Fibroblast of pulmonary artery (primary cell): ENCODE measurements around the gene MCM3AP.

Experiments
- DNase-seq: peaks from one replicate; pipeline ENCODE4 v3.0.0-alpha.2; 2010; ENCODE audit warnings: low read depth
- H3K4me3 ChIP-seq: replicated peaks from 2 replicates; pipeline ENCODE4 v1.5.1; 2011; ENCODE audit warnings: low read depth, mild to moderate bottlenecking, control low read depth, low read length, moderate library complexity
- TF ChIP-seq, protein P1 (sequence below): IDR thresholded peaks from 2 replicates; pipeline ENCODE4 v1.5.1; 2011; ENCODE audit warnings: mild to moderate bottlenecking, control low read depth, low read length, inconsistent platforms; ENCODE audit errors: missing control alignments

The MCM3AP gene

DNA sequence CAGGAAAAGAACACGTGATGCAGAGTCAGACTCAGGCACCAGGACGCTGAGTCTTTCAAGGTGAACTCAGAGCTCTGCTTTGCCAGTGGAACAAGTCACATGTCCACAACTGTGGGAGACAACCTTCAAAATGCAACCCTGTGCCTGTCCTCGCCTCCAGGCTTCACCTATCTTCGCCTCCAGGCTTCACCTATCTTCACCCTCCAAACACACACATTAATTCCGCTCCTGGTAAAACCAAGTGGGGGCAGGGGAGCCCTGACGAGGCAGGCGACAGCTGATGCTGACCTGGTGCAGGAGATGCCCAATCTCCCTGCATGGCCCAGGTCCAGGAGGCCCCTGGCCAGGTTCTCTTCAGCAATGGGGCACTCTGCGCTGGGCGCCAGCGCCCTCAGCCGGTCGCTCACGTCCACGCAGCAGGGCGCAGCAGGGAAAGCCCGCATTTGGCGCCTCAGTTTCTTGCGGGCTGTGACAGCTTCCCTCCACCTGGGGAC, 28.9 kb downstream of the MCM3AP start:
- TF ChIP-seq, protein P1, sequence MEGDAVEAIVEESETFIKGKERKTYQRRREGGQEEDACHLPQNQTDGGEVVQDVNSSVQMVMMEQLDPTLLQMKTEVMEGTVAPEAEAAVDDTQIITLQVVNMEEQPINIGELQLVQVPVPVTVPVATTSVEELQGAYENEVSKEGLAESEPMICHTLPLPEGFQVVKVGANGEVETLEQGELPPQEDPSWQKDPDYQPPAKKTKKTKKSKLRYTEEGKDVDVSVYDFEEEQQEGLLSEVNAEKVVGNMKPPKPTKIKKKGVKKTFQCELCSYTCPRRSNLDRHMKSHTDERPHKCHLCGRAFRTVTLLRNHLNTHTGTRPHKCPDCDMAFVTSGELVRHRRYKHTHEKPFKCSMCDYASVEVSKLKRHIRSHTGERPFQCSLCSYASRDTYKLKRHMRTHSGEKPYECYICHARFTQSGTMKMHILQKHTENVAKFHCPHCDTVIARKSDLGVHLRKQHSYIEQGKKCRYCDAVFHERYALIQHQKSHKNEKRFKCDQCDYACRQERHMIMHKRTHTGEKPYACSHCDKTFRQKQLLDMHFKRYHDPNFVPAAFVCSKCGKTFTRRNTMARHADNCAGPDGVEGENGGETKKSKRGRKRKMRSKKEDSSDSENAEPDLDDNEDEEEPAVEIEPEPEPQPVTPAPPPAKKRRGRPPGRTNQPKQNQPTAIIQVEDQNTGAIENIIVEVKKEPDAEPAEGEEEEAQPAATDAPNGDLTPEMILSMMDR: no peak
- no peak for DNase-seq

DNA sequence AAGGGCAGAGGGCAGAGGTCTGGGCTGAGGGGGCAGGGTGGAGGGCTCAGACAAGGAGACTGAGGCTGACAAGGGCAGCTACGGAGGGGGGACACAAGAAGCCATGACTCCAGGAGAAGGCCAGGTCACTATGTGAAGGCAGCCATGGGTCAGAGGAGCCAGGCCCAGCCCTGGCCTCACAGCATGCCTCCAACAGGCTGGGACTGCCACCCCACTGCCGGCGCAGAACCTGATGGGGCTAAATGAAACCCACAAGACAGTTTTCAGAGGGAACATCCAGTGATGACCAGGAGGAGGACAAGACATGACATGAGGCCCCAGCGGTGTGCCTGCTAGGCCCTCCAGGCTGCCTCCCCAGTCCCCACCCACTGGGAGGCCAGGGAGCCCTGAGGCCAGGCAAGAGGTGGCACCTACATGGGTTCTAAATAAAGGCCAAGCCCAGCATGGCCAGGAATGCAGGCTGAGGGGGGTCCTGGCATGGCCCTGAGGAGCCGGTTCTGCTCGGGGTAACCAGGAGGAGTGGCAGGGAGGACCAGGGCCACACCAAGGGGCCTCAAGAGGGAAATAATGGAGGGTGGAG, 29.6 kb downstream of the MCM3AP start:
- DNase-seq: no peak
- H3K4me3 ChIP-seq: no peak overlapping the region
- TF ChIP-seq, protein P1: no peak

More for the DNA sequence above, 28.9 kb downstream of the MCM3AP start:
- no peak overlapping the region for H3K4me3 ChIP-seq

- H3K4me3 ChIP-seq: no peak overlapping the region
- DNase-seq: no peak
- TF ChIP-seq, protein P1: no peak
Observed at GRCh38 chr21:46255166-46255565, 30.2 kb downstream of the MCM3AP start.

- TF ChIP-seq, protein P1: no peak
- DNase-seq: no peak
- H3K4me3 ChIP-seq: no peak overlapping the region
Observed at GRCh38 chr21:46254208-46254975, 31.0 kb downstream of the MCM3AP start.

DNA sequence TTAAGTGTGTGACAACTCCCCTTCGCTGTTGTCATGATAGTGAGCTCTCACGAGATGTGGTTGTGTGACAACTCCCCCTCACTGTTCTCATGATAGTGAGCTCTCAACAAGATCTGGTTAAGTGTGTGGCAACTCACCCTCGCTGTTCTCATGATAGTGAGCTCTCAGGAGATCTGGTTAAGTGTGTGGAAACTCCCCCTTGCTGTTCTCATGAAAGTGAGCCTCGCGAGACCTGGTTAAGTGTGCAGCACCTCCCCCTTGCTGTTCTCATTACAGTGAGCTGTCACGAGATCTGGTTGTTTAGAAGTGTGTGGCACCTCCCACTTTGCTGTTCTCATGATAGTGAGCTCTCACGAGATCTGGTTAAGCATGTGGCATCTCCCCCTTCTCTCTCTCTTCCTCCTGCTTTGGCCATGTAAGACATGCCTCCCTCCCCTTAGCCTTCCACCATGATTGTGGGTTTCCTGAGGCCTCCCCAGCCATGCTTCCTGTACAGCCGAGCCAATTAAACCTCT, 31.7 kb downstream of the MCM3AP start:
- H3K4me3 ChIP-seq: no peak overlapping the region
- DNase-seq: peak; percentile 40
- TF ChIP-seq, protein P1: no peak

DNA sequence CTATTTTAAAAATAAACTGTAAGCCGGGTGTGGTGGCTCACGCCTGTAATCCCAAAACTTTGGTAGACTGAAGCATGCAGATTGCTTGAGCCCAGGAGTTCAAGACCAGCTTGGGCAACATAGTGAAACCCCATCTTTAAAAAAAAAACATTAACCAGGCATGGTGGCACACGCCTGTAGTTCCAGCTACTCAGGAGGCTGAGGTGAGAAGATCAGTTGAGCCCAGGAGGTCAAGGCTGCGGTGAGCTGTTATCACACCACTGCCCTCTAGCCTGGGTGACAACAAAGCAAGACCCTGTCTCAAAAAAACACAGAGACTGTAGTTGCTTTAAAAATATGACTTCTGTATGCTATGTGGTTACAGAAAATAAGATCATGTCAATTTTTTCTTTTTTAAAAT, 32.6 kb downstream of the MCM3AP start:
- H3K4me3 ChIP-seq: no peak overlapping the region
- DNase-seq: no peak
- TF ChIP-seq, protein P1: no peak
